HEK293T (cell line): ENCODE results near the gene TXLNA.

Experiments
- CTCF ChIA-PET: fragments of 350-600 bp; formaldehyde crosslinking; extraction: SDS; loops from one replicate; lab custom pipeline; 2021; ENCODE audit warnings: antibody characterized with exemption, inconsistent platforms; lab: Yijun Ruan, JAX
- POLR2A ChIA-PET: fragments of 350-600 bp; formaldehyde crosslinking; extraction: SDS; loops from one replicate; lab custom pipeline; 2020; ENCODE audit warnings: antibody characterized with exemption, inconsistent platforms; lab: Yijun Ruan, JAX
- DNase-seq: peaks from one replicate; pipeline ENCODE4 v3.0.0; 2012; ENCODE audit warnings: mixed read lengths; ENCODE audit errors: extremely low spot score
- ARNT ChIP-seq: fragments of 450-650 bp; IDR thresholded peaks from 2 replicates; pipeline ENCODE4 v1.6.1; 2017; ENCODE audit warnings: mild to moderate bottlenecking
- BHLHE40 ChIP-seq: fragments of 450-650 bp; IDR thresholded peaks from 2 replicates; pipeline ENCODE4 v1.6.1; 2016; ENCODE audit warnings: mild to moderate bottlenecking, moderate library complexity, borderline replicate concordance
- CTBP1 ChIP-seq: fragments of 450-650 bp; IDR thresholded peaks from 2 replicates; pipeline ENCODE4 v1.6.1; 2016; ENCODE audit warnings: borderline replicate concordance
- ELF4 ChIP-seq: fragments of 450-650 bp; IDR thresholded peaks from 2 replicates; pipeline ENCODE4 v1.6.1; 2017; ENCODE audit warnings: antibody characterized with exemption
- FOXA1 ChIP-seq: fragments of 450-650 bp; IDR thresholded peaks from 2 replicates; pipeline ENCODE4 v1.6.1; 2016; ENCODE audit warnings: mild to moderate bottlenecking
- FOXK2 ChIP-seq: fragments of 450-650 bp; IDR thresholded peaks from 2 replicates; pipeline ENCODE4 v1.6.1; 2016; ENCODE audit warnings: mild to moderate bottlenecking
- FOXM1 ChIP-seq: fragments of 450-650 bp; IDR thresholded peaks from 2 replicates; pipeline ENCODE4 v1.6.1; 2017; ENCODE audit warnings: mild to moderate bottlenecking, borderline replicate concordance
- HDGF ChIP-seq: fragments of 450-650 bp; IDR thresholded peaks from 2 replicates; pipeline ENCODE4 v1.6.1; 2017; ENCODE audit warnings: antibody characterized with exemption, borderline replicate concordance
- L3MBTL2 ChIP-seq: fragments of 450-650 bp; conservative IDR thresholded peaks from 2 replicates; pipeline ENCODE4 v1.6.1; 2016; ENCODE audit warnings: mild to moderate bottlenecking
- LEF1 ChIP-seq: fragments of 450-650 bp; IDR thresholded peaks from 2 replicates; pipeline ENCODE4 v1.6.1; 2017; ENCODE audit warnings: mild to moderate bottlenecking, borderline replicate concordance
- NFRKB ChIP-seq: fragments of 450-650 bp; IDR thresholded peaks from 2 replicates; pipeline ENCODE4 v1.6.1; 2016; ENCODE audit warnings: mild to moderate bottlenecking, moderate library complexity
- SP1 ChIP-seq: fragments of 450-650 bp; IDR thresholded peaks from 2 replicates; pipeline ENCODE4 v1.6.1; 2017
- SUZ12 ChIP-seq: fragments of 450-650 bp; IDR thresholded peaks from 2 replicates; pipeline ENCODE4 v1.6.1; 2016; ENCODE audit warnings: mild to moderate bottlenecking
- TARDBP ChIP-seq: fragments of 450-650 bp; IDR thresholded peaks from 2 replicates; pipeline ENCODE4 v1.6.1; 2016
- ZNF384 ChIP-seq: fragments of 450-650 bp; IDR thresholded peaks from 2 replicates; pipeline ENCODE4 v1.6.1; 2016
- TF ChIP-seq, protein P1 (sequence below): fragments of 450-650 bp; IDR thresholded peaks from 2 replicates; pipeline ENCODE4 v1.6.1; 2016

Gene TXLNA

DNA sequence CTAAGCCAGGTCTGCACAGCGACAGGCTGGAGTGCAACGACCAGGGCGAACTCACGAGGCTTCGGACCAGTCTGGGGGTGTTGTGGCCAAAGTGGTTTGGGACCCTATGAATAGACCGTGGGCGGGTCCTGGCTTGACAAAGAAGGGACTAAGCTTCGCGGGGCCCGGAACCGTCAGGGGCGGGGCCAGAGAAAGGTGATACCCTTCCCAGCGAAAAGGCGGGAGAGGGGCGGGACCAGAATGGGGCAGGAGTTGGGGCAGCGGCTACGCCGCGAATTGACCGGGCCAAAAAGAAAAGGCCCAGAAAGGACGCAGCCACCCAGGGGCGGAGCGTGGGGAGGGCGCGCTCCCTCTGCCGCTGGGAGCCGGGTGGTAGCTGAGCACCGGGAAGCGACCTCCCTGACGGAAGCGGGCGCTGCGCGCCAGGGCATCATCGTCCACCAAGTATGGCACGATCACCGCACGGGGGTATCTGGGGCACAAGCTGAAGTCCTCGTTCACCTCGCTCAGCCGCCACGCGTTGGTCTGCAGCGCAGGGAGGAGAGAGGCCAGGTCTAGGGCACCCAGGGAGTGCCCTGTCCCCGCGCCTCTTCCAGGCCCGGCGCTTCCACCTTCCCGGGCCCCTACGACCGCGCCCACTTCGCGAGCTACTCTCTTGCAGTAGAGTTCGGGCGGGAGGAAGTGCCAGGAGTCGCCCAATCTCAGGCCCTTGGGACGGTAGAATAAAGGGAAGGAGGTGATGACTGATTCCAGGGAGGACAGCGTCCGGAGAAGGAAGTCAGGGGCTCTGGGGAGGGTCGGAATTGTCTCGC is 60.9 kb downstream of the TXLNA start:
- ChIA-PET CTCF (interaction anchor here (0.8 kb wide), 1 partner anchor 8 kb away, joined by 6 read pairs; no protein-coding TSS in a partner anchor), POLR2A (interaction anchor here (2.2 kb wide), 1 partner anchor 8 kb away, joined by 8 read pairs; no protein-coding TSS in a partner anchor)
- TF ChIP-seq L3MBTL2 (peak; percentile 40; the same call in 1 of the 2 replicates), SUZ12 (no peak)
- no peak for DNase-seq

DNA sequence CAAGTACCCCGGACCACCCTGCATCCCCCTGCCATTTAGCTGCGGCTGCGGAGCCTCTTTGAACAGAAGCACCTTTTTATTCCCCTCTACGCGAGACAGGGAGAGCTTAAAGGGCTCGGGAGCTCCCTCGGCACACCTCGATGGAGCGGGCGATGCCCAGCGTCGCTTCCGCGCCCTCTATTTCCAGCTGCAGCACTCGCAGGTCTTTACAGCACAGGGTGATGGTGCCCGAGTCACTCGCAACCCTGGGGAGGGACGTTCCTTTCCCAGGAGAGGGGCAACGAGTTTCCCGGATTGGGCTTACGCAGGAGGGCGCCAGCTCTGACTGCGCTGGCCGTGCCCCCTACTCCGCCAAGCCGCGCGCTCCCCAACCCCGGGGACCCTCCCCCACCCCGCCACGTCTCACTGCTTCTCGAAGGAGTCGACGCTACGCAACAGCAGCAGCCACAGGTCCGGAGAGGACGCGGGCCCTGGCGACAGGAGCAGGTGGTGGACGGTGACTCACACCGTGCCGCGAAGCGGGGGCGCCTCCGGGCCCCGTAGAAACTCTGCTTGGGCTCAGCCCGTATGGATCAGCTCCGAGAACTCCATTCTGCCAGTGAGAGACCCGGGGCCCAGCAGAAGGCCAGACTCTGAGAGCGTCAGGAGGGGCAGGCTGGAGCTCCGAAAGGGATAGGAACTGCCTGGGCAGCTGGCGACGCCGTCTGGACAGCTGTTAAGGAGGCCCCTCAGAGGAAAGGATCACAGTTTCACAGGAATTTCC is 61.7 kb downstream of the TXLNA start:
- TF ChIP-seq SUZ12, result no peak
- no peak for TF ChIP-seq BHLHE40
- TF ChIP-seq L3MBTL2, result no peak
- TF ChIP-seq CTBP1, result no peak
- no peak for TF ChIP-seq NFRKB
- no peak for TF ChIP-seq ARNT
- TF ChIP-seq, protein P1, sequence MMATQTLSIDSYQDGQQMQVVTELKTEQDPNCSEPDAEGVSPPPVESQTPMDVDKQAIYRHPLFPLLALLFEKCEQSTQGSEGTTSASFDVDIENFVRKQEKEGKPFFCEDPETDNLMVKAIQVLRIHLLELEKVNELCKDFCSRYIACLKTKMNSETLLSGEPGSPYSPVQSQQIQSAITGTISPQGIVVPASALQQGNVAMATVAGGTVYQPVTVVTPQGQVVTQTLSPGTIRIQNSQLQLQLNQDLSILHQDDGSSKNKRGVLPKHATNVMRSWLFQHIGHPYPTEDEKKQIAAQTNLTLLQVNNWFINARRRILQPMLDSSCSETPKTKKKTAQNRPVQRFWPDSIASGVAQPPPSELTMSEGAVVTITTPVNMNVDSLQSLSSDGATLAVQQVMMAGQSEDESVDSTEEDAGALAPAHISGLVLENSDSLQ, result no peak
- TF ChIP-seq FOXM1, result no peak
- no peak for TF ChIP-seq HDGF
- no peak for TF ChIP-seq LEF1
- no peak for TF ChIP-seq ZNF384
- no peak for TF ChIP-seq FOXK2
- TF ChIP-seq FOXA1, result no peak
- no peak for TF ChIP-seq SP1
- no peak for TF ChIP-seq ELF4
- TF ChIP-seq TARDBP, result no peak
- ChIA-PET CTCF (interaction anchor here (1.8 kb wide), 1 partner anchor 26 kb away, joined by 6 read pairs; no protein-coding TSS in a partner anchor), POLR2A (no interaction called here)
- no peak for DNase-seq

DNA sequence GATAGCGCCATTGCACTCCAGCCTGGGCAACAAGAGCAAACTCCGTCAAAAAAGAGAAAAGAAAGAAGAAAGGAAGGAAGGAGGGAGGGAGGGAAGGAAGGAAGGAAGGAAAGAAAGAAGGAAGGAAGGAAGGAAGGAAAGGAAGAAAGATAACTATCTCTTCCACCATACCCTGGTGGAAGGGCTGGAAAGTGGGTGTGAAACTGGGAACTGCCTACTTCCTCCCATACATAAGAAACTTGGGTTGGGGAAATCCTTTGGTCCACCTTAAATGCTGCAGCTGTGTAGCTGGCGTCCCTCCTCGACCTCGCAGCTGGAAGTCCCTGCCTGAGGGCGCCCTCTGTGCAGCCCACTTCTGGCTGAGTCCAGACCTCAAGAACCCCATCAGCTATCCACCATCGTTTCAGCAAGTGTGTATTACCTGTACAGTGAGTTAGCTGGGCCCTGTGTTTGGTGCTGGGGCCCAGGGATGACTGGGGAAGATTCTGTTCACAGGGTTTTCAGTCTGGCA is 62.9 kb downstream of the TXLNA start:
- ChIA-PET CTCF (interaction anchor here (1.8 kb wide), 1 partner anchor 27 kb away, joined by 6 read pairs; no protein-coding TSS in a partner anchor), POLR2A (no interaction called here)
- no peak for DNase-seq
- TF ChIP-seq SUZ12 (no peak), HDGF (no peak), ARNT (no peak), LEF1 (no peak), ELF4 (no peak), FOXK2 (no peak), FOXA1 (no peak), TARDBP (no peak), FOXM1 (no peak), CTBP1 (no peak), ZNF384 (no peak), BHLHE40 (no peak)
- TF ChIP-seq, protein P1, result no peak

DNA sequence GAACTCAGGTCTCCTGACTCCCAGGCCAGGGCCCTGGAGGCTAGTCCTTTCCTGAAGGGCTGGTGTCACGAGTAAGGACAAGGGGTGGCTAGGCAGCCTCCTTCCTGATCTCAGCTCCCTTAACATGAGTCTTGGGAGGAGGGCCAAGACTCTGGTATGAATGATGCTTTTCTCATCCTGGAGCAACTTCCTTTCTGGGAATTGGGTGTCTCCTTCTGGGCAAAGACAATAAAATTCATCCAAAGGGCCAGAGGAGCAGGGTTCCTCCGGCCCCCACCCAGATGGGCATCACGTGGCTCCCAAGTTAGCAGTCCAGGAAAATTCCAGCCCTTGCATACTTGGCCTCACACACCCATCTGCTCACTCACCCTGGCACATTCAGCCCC is 67.4 kb downstream of the TXLNA start, which contains the start of gene FAM167B:
TSS of gene FAM167B (plus strand) at position 335 of the 386 bp plus-strand sequence. CDS start 200 bp downstream, outside the sequence.
- ChIA-PET POLR2A (interaction anchor here (0.8 kb wide), 1 partner anchor 30 kb away, joined by 3 read pairs; no protein-coding TSS in a partner anchor), CTCF (interaction anchor here (0.6 to 1.4 kb wide), 3 partner anchors 11 to 89 kb away, joined by 3 to 5 read pairs (median 4); no protein-coding TSS in a partner anchor)
- no peak for DNase-seq
- TF ChIP-seq FOXA1 (no peak), LEF1 (no peak)

DNA sequence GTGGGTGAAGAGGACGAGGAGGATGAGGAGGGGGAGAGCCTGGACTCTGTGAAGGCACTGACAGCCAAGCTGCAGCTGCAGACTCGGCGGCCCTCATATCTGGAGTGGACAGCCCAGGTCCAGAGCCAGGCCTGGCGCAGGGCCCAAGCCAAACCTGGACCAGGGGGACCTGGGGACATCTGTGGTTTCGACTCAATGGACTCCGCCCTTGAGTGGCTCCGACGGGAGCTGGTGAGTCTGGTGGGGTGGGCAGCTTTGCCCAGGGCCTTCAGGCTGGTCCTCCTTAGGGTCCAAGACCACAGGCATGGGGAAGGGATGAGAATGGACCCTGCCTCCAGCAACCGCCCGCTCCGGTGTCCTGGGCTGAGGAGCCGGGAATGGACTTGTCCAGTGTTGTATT is 68.0 kb downstream of the TXLNA start:
- DNase-seq, result no peak
- TF ChIP-seq LEF1, result no peak
- no peak for TF ChIP-seq HDGF
- TF ChIP-seq ELF4, result no peak
- TF ChIP-seq NFRKB, result no peak
- TF ChIP-seq SP1, result no peak
- no peak for TF ChIP-seq FOXK2
- no peak for TF ChIP-seq L3MBTL2
- TF ChIP-seq, protein P1, result no peak
- TF ChIP-seq ARNT, result no peak
- no peak for TF ChIP-seq ZNF384
- no peak for TF ChIP-seq FOXA1
- no peak for TF ChIP-seq FOXM1
- TF ChIP-seq SUZ12, result no peak
- no peak for TF ChIP-seq TARDBP
- no peak for TF ChIP-seq CTBP1
- TF ChIP-seq BHLHE40, result no peak
- ChIA-PET CTCF (interaction anchor here (0.6 to 1.1 kb wide), 3 partner anchors 11 to 31 kb away, joined by 3 to 5 read pairs (median 4); no protein-coding TSS in a partner anchor), POLR2A (interaction anchor here (0.7 kb wide), 1 partner anchor 44 kb away, joined by 3 read pairs; the partner anchor contains the start of gene HDAC1)
